HG02973 (cell line): Measurements from ENCODE around the gene SRPRB.
A peak's percentile ranks its signal among the peaks of the same experiment; 100 is the strongest.

Experiments
- ATAC-seq: cut with Tn5 transposase; IDR thresholded peaks from one replicate; pipeline ENCODE4 v1.9.1; 2021; ENCODE audit warnings: moderate library complexity; ENCODE audit not compliant: unreplicated experiment

The SRPRB gene

GRCh38 chr3:133805702-133806475 is at the start of gene SRPRB:
TSS of gene SRPRB (plus strand) at chr3:133805815. CDS start at chr3:133805849, 34 bp downstream.
- ATAC-seq, result peak; percentile 97

- no peak for ATAC-seq
Observed at GRCh38 chr3:133756716-133757694, 48.6 kb upstream of the SRPRB start.

- no peak for ATAC-seq
Observed at GRCh38 chr3:133757701-133758567, 47.7 kb upstream of the SRPRB start.

- ATAC-seq, result no peak
Observed at GRCh38 chr3:133758568-133758928, 47.1 kb upstream of the SRPRB start.

- no peak for ATAC-seq
Observed at GRCh38 chr3:133758964-133759739, 46.5 kb upstream of the SRPRB start.

- ATAC-seq, result no peak
Observed at GRCh38 chr3:133759740-133760305, 45.8 kb upstream of the SRPRB start.

GRCh38 chr3:133760916-133761315 is 44.7 kb upstream of the SRPRB start:
- no peak for ATAC-seq

GRCh38 chr3:133761605-133762484 is 43.8 kb upstream of the SRPRB start:
- no peak for ATAC-seq

GRCh38 chr3:133762539-133762938 is 43.1 kb upstream of the SRPRB start:
- no peak for ATAC-seq

- no peak for ATAC-seq
Observed at GRCh38 chr3:133763797-133764683, 41.6 kb upstream of the SRPRB start.

GRCh38 chr3:133765256-133765655 is 40.4 kb upstream of the SRPRB start:
- no peak for ATAC-seq

GRCh38 chr3:133767607-133768006 is 38.0 kb upstream of the SRPRB start:
- ATAC-seq, result no peak

GRCh38 chr3:133769536-133769935 is 36.1 kb upstream of the SRPRB start:
- ATAC-seq, result no peak

- ATAC-seq, result no peak
Observed at GRCh38 chr3:133773732-133774131, 31.9 kb upstream of the SRPRB start.

GRCh38 chr3:133775309-133775708 is 30.3 kb upstream of the SRPRB start:
- no peak for ATAC-seq

- no peak for ATAC-seq
Observed at GRCh38 chr3:133775835-133776234, 29.8 kb upstream of the SRPRB start.

GRCh38 chr3:133776794-133777438 is 28.7 kb upstream of the SRPRB start:
- ATAC-seq, result no peak
